Measurements from ENCODE around the gene FAM161A. TPM values are rescaled to one million over a fixed set of nuclear protein-coding genes. Genes with fewer than 3 reads are reported as not detected.

Gene FAM161A, protein sequence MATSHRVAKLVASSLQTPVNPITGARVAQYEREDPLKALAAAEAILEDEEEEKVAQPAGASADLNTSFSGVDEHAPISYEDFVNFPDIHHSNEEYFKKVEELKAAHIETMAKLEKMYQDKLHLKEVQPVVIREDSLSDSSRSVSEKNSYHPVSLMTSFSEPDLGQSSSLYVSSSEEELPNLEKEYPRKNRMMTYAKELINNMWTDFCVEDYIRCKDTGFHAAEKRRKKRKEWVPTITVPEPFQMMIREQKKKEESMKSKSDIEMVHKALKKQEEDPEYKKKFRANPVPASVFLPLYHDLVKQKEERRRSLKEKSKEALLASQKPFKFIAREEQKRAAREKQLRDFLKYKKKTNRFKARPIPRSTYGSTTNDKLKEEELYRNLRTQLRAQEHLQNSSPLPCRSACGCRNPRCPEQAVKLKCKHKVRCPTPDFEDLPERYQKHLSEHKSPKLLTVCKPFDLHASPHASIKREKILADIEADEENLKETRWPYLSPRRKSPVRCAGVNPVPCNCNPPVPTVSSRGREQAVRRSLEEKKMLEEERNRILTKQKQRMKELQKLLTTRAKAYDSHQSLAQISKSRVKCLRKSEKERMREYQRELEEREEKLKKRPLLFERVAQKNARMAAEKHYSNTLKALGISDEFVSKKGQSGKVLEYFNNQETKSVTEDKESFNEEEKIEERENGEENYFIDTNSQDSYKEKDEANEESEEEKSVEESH
- polyA plus RNA-seq (2012; ENCODE audit: insufficient read length, low read depth), result 1.0 TPM

DNA sequence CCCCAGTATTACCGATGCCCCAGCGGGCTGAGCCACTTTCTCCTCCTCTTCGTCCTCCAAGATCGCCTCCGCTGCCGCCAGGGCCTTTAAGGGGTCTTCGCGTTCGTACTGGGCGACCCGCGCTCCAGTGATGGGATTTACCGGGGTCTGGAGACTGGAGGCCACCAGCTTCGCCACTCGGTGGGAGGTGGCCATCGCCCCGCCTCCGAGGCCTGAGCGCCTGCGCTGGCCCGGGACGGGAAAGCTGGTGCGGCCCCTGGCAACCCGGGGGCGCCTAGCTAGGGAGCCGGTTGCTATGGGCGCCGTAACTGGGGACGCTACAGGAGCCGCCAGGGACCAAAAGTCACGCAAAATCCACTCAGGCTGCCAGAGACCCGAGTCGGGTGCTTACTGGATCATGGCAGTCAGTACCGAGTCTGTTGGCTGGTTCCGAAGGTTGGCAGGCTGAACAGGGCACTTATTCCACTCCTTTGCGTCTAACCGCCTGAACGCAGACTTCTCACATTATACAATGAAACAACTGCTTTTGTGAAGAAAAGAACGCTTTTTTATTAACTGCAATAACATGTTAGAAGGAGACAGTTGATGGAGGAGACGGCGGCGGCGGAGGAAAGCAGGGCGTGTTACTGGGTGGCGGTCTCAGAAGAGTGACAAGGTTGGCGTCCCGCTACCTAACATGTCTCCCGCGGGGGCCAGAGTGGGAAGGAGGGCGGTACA is at the start of gene FAM161A:
Gene FAM161A (minus strand): TSS at position 214 of the 717 bp plus-strand sequence. CDS start 19 bp downstream, at position 195.
- TF ChIP-seq, protein P1, sequence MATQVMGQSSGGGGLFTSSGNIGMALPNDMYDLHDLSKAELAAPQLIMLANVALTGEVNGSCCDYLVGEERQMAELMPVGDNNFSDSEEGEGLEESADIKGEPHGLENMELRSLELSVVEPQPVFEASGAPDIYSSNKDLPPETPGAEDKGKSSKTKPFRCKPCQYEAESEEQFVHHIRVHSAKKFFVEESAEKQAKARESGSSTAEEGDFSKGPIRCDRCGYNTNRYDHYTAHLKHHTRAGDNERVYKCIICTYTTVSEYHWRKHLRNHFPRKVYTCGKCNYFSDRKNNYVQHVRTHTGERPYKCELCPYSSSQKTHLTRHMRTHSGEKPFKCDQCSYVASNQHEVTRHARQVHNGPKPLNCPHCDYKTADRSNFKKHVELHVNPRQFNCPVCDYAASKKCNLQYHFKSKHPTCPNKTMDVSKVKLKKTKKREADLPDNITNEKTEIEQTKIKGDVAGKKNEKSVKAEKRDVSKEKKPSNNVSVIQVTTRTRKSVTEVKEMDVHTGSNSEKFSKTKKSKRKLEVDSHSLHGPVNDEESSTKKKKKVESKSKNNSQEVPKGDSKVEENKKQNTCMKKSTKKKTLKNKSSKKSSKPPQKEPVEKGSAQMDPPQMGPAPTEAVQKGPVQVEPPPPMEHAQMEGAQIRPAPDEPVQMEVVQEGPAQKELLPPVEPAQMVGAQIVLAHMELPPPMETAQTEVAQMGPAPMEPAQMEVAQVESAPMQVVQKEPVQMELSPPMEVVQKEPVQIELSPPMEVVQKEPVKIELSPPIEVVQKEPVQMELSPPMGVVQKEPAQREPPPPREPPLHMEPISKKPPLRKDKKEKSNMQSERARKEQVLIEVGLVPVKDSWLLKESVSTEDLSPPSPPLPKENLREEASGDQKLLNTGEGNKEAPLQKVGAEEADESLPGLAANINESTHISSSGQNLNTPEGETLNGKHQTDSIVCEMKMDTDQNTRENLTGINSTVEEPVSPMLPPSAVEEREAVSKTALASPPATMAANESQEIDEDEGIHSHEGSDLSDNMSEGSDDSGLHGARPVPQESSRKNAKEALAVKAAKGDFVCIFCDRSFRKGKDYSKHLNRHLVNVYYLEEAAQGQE (IDR thresholded peaks at IDR 0.05; ENCODE audit: insufficient read depth in 1 of 2, low read depth in 2 of 2, low read length in 2 of 2), result no peak
- TF ChIP-seq POLR2AphosphoS5 (IDR thresholded peaks at IDR 0.05; ENCODE audit: low read depth, low read length) (peak; percentile 32; the same call in 1 of the 2 replicates), SIN3A (IDR thresholded peaks at IDR 0.05; ENCODE audit: borderline replicate concordance, insufficient read depth, low read length) (peak; percentile 96)

GRCh38 chr2:61900281-61900680 is 46.4 kb upstream of the FAM161A start:
- TF ChIP-seq TAF1 (IDR thresholded peaks at IDR 0.05; ENCODE audit: borderline replicate concordance, insufficient read depth, low read length), result no peak
- TF ChIP-seq SIN3A (IDR thresholded peaks at IDR 0.05; ENCODE audit: borderline replicate concordance, insufficient read depth, low read length), result no peak
- TF ChIP-seq, protein P1 (IDR thresholded peaks at IDR 0.05; ENCODE audit: insufficient read depth in 1 of 2, low read depth in 2 of 2, low read length in 2 of 2), result no peak
- TF ChIP-seq POLR2AphosphoS5 (IDR thresholded peaks at IDR 0.05; ENCODE audit: low read depth, low read length), result no peak
- TF ChIP-seq FOXP2 (optimal IDR thresholded peaks at IDR 0.05; ENCODE audit: borderline replicate concordance, extremely low read depth, extremely low read length, insufficient read depth), result no peak

DNA sequence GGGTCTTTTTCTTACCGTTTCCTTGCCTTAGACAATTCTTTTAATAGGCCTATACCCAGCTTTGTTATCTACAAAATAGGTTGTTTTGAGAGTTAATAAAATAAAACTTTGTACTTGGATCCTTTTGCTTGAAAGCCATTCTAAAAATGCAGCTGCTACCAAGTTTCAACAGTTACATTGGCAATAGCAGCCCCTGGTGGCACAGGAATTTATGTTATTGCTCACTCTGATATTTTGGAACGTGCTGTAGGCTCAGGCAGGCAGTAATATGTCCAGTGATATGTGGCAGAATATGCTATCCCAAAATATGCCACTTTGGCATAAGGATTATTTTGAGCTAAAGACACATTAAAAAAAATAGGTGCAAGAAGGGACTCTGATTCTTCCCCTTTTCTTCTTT is 45.0 kb upstream of the FAM161A start:
- TF ChIP-seq POLR2AphosphoS5 (IDR thresholded peaks at IDR 0.05; ENCODE audit: low read depth, low read length) (no peak), FOXP2 (optimal IDR thresholded peaks at IDR 0.05; ENCODE audit: borderline replicate concordance, extremely low read depth, extremely low read length, insufficient read depth) (no peak), SIN3A (IDR thresholded peaks at IDR 0.05; ENCODE audit: borderline replicate concordance, insufficient read depth, low read length) (no peak), TAF1 (IDR thresholded peaks at IDR 0.05; ENCODE audit: borderline replicate concordance, insufficient read depth, low read length) (no peak)
- TF ChIP-seq, protein P1 (IDR thresholded peaks at IDR 0.05; ENCODE audit: insufficient read depth in 1 of 2, low read depth in 2 of 2, low read length in 2 of 2), result no peak

DNA sequence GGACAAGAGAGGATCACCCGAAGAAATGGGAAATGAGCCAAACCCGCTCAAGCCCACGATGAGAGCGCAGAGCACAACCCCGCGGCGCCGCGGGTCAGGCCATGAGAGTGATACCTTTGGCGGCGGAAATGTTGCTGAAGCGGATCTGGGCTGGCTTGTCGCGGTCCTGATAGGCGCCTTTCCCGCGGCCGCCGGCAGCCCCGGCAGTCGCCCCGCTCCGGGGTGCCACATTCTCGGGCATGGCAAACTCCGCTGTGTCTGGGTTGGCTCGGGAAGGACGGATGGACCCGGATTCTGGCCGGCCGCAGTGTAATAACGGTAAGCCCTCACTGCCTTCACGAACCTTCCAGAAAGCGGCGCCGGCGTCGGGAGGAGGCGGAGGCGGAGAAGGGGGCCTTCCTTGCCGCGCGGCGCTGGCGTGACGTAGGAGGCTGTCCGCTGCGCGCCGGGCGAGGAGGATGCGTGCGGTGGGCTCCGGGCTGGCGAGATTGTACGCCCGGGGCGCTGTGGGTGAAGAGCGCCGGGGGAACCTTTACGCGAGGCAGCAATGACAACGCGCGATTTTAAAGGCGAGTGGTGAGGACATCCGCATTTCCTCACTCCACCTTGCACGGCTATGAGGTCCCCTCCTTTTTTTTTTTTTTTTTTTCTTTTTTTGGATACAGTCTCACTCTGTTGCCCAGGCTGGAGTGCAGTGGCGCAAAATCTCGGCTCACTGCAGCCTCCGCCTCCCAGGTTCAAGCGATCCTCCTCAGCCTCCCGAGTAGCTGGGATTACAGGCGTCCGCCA is 34.6 kb upstream of the FAM161A start, which contains the start of gene CCT4:
Gene CCT4 (minus strand): TSS at position 390 of the 789 bp plus-strand sequence. CDS start 149 bp downstream, at position 241.
- TF ChIP-seq FOXP2 (optimal IDR thresholded peaks at IDR 0.05; ENCODE audit: borderline replicate concordance, extremely low read depth, extremely low read length, insufficient read depth) (peak; percentile 58), SIN3A (IDR thresholded peaks at IDR 0.05; ENCODE audit: borderline replicate concordance, insufficient read depth, low read length) (peak; percentile 58; the same call in 1 of the 2 replicates), TAF1 (IDR thresholded peaks at IDR 0.05; ENCODE audit: borderline replicate concordance, insufficient read depth, low read length) (peak; percentile 96), POLR2AphosphoS5 (IDR thresholded peaks at IDR 0.05; ENCODE audit: low read depth, low read length) (peak; percentile 98)
- TF ChIP-seq, protein P1 (IDR thresholded peaks at IDR 0.05; ENCODE audit: insufficient read depth in 1 of 2, low read depth in 2 of 2, low read length in 2 of 2), result peak; percentile 33 to 69; a peak in 2 of 4 replicates

All from PFSK-1 (cell line).